C4-2B (cell line): Measurements from ENCODE around the gene GRK5.
"Not testable (repeated sequence)": the region's sequence is repeated elsewhere in the genome, so short reads cannot be mapped to it uniquely, and the experiment has no call there.

Source experiments
- H3K27ac ChIP-seq: fragments of 450-650 bp; 2 replicates; pipeline ENCODE4 v1.5.1; 2017
- CTCF ChIP-seq: fragments of 450-650 bp; conservative IDR thresholded peaks from 2 replicates; pipeline ENCODE4 v1.5.1; 2017; ENCODE audit warnings: mild to moderate bottlenecking
- ZFX ChIP-seq: fragments of 450-650 bp; IDR thresholded peaks from 2 replicates; pipeline ENCODE4 v1.6.1; 2017

Gene GRK5

GRCh38 chr10:119252470-119253151 lies 45.2 kb downstream of the GRK5 start:
- TF ChIP-seq CTCF: no peak
- TF ChIP-seq ZFX: no peak
- no peak overlapping the region for H3K27ac ChIP-seq

- H3K27ac ChIP-seq: no peak overlapping the region
- TF ChIP-seq CTCF: no peak
- no peak for TF ChIP-seq ZFX
Observed at GRCh38 chr10:119253433-119254174, 46.2 kb downstream of the GRK5 start.

- no peak overlapping the region for H3K27ac ChIP-seq
- TF ChIP-seq ZFX (no peak), CTCF (no peak)
Observed at GRCh38 chr10:119254335-119254734, 47.0 kb downstream of the GRK5 start.

DNA sequence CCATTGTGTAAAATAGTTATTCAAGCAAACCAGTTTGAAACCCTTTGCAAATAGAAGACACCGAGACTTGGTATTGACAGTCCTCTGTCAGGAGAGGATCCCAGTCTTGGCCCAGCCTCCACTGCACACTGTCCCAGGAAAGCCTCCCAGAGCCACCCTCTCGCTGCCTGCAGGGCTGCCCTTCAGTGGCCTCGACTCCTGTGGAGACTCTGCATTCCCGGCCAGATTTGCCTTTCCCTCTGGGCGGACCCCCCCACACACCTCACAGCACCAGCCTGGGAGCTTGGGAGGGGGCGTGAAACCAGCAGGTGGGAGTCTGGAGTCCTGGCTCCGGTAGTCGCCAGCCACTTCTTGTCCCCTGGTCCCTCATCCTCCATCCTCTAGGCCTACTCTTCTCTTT lies 48.7 kb downstream of the GRK5 start:
- TF ChIP-seq CTCF: no peak
- no peak for TF ChIP-seq ZFX
- H3K27ac ChIP-seq: no peak overlapping the region

GRCh38 chr10:119256897-119257296 lies 49.5 kb downstream of the GRK5 start:
- no peak overlapping the region for H3K27ac ChIP-seq
- TF ChIP-seq ZFX: no peak
- TF ChIP-seq CTCF: no peak

DNA sequence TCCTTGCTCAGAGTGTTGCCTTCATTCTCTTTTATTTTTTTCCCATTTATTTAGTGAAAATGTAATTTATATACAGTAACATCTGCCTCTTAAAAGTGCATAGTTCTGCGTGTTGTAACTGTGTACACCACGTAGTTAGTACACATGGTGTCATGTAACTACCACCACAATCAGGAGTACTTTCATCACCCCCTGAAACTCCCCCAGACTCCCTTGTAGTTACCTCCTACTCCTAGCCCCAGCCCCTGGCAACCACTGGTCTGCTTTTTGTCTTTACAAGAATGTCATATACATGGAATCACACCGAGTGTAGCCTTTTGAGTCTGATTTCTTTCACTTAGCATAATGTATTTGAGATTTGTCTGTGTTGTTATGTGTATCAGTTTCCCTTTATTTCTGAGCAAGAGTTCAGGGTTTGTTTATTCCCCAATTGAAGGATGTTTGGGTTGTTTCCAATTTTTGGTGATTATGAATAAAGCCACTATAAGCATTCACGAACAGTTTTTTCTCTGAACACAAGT lies 50.6 kb downstream of the GRK5 start:
- TF ChIP-seq ZFX: no peak
- TF ChIP-seq CTCF: no peak
- H3K27ac ChIP-seq: no peak overlapping the region

DNA sequence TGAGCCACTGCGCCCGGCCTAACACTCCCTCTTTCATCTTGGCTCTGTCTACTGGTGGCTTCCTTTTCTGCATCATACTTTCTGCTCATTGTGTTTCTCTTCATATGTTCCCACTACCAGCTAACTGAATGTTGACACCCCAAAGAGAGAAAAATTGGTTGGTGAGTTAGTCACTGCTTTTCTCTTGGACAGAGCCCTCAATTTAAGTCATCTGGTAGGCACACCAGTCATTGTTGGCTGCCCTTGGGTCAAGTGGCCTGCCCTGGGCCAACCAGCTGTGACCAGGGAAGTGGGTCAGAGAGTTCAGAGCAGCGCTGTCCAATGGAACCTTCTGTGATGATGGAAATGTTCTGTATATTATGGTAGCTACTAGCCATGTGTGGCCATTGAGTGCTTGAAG lies 52.0 kb downstream of the GRK5 start:
- no peak overlapping the region for H3K27ac ChIP-seq
- no peak for TF ChIP-seq ZFX
- TF ChIP-seq CTCF: no peak

DNA sequence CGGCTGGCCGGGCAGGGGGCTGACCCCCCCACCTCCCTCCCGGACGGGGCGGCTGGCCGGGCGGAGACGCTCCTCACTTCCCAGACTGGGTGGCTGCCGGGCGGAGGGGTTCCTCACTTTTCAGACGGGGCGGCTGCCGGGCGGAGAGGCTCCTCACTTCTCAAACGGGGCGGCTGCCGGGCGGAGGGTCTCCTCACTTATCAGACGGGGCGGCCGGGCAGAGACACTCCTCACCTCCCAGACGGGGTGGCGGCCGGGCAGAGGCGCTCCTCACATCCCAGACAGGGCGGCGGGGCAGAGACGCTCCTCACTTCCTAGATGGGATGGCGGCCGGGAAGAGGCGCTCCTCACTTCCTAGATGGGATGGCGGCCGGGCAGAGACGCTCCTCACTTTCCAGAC lies 53.6 kb downstream of the GRK5 start:
- not testable (repeated sequence) for H3K27ac ChIP-seq
